Duodenal mucosa (tissue), 2 donors: Measurements from ENCODE around the gene PSKH1.
A peak's percentile ranks its signal among the peaks of the same experiment; 100 is the strongest.
"Not testable (repeated sequence)": the region's sequence is repeated elsewhere in the genome, so short reads cannot be mapped to it uniquely, and the experiment has no call there.

ENCODE experiments used
- H3K27ac ChIP-seq: one replicate; pipeline ENCODE4 v1.7.0; 2013; ENCODE audit warnings: low read depth, low read length
- H3K27me3 ChIP-seq, 2 donors: one replicate each; pipeline ENCODE4 v1.7.0; 2013; ENCODE audit warnings: low read length in 2 of 2, control low read depth in 1 of 2; ENCODE audit not compliant: insufficient read depth in 2 of 2, control insufficient read depth in 1 of 2
- H3K36me3 ChIP-seq, 2 donors: one replicate each; pipeline ENCODE4 v1.7.0; 2013; ENCODE audit warnings: low read length in 2 of 2, control low read depth in 1 of 2; ENCODE audit not compliant: insufficient read depth in 2 of 2, control insufficient read depth in 1 of 2
- H3K4me1 ChIP-seq, 2 donors: one replicate each; pipeline ENCODE4 v1.7.0; 2013; ENCODE audit warnings: low read length in 2 of 2, control low read depth in 1 of 2; ENCODE audit not compliant: insufficient read depth in 2 of 2, control insufficient read depth in 1 of 2
- H3K4me3 ChIP-seq, 2 donors: one replicate each; pipeline ENCODE4 v1.7.0; 2013; ENCODE audit warnings: low read length in 2 of 2, low read depth in 1 of 2
- H3K9ac ChIP-seq, 2 donors: one replicate each; pipeline ENCODE4 v1.7.0; 2013; ENCODE audit warnings: low read length in 2 of 2, low read depth in 1 of 2
- H3K9me3 ChIP-seq, 2 donors: one replicate each; pipeline ENCODE4 v1.7.0; 2013; ENCODE audit warnings: low read length in 2 of 2, control low read depth in 1 of 2; ENCODE audit not compliant: control insufficient read depth in 1 of 2

Gene PSKH1

DNA sequence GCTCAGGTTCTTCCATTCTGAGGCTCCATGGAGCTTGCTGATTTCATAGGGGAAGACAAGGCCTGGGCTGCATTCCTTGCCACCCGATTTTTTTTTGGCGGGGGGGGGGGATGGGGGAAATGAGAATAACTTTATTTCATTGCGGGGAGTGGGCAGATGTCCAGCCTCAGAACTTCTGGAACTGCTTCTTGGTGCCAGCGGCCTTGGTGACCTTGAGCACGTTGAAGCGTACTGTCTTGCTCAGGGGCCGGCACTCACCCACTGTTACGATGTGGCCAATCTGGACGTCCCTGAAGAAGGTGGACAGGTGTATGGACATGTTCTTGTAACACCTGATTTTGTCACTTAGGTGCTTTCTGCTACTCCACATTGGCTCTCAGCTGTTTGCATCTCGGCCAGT lies 37.3 kb upstream of the PSKH1 start:
- Histone ChIP-seq H3K36me3 (peaks cover 3 to 4% of the 10 kb centered on the region in 2 donors), H3K27ac (no peak overlapping the region), H3K9me3 (no peaks in the 10 kb centered on the region), H3K9ac (no peak overlapping the region), H3K27me3 (no peaks in the 10 kb centered on the region), H3K4me1 (peaks cover 17 to 26% of the 10 kb centered on the region in 2 donors), H3K4me3 (no peak overlapping the region)

GRCh38 chr16:67856927-67857546 lies 36.0 kb upstream of the PSKH1 start:
- Histone ChIP-seq H3K4me1 (peaks cover 17 to 26% of the 10 kb centered on the region in 2 donors), H3K27ac (peak overlapping the region; percentile 20), H3K9me3 (no peaks in the 10 kb centered on the region), H3K9ac (peak overlapping the region in 1 of 2 donors; percentile 21), H3K36me3 (peaks cover 3 to 12% of the 10 kb centered on the region in 2 donors), H3K27me3 (no peaks in the 10 kb centered on the region), H3K4me3 (no peak overlapping the region)

- peaks cover 17 to 26% of the 10 kb centered on the region in 2 donors for H3K4me1 ChIP-seq
- H3K9ac ChIP-seq, result peak overlapping the region in 1 of 2 donors; percentile 49
- H3K27me3 ChIP-seq, result no peaks in the 10 kb centered on the region
Observed at GRCh38 chr16:67857547-67858233, 35.4 kb upstream of the PSKH1 start.

DNA sequence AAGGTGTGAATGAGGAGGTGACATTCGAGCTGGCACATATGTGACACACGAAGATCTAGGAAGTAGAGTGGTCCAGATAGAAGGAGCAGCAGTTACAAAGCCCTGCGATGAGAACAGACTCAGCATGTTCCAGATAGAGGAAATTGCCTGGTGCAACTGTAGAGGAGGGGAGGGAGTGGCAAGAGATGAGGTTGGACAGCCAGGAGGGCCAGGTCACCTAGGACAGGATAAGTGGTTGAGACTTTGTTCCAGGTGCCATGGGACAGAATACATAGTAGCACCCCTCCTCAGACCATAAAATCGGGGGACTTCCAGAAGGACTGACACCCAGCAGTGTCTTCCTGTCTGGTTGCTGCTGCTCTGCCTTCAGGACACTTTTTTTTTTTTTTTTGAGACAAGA lies 34.6 kb upstream of the PSKH1 start:
- H3K9me3 ChIP-seq, result no peaks in the 10 kb centered on the region
- peak overlapping the region; percentile 63 for H3K27ac ChIP-seq
- peaks cover 17 to 26% of the 10 kb centered on the region in 2 donors for H3K4me1 ChIP-seq
- no peaks in the 10 kb centered on the region for H3K27me3 ChIP-seq
- H3K4me3 ChIP-seq, result no peak overlapping the region
- peaks cover 3 to 25% of the 10 kb centered on the region in 2 donors for H3K36me3 ChIP-seq
- H3K9ac ChIP-seq, result peak overlapping the region in 1 of 2 donors; percentile 49

More at GRCh38 chr16:67857547-67858233, 35.4 kb upstream of the PSKH1 start:
- peaks cover 3 to 16% of the 10 kb centered on the region in 2 donors for H3K36me3 ChIP-seq
- peak overlapping the region; percentile 63 for H3K27ac ChIP-seq
- H3K9me3 ChIP-seq, result no peaks in the 10 kb centered on the region
- no peak overlapping the region for H3K4me3 ChIP-seq

DNA sequence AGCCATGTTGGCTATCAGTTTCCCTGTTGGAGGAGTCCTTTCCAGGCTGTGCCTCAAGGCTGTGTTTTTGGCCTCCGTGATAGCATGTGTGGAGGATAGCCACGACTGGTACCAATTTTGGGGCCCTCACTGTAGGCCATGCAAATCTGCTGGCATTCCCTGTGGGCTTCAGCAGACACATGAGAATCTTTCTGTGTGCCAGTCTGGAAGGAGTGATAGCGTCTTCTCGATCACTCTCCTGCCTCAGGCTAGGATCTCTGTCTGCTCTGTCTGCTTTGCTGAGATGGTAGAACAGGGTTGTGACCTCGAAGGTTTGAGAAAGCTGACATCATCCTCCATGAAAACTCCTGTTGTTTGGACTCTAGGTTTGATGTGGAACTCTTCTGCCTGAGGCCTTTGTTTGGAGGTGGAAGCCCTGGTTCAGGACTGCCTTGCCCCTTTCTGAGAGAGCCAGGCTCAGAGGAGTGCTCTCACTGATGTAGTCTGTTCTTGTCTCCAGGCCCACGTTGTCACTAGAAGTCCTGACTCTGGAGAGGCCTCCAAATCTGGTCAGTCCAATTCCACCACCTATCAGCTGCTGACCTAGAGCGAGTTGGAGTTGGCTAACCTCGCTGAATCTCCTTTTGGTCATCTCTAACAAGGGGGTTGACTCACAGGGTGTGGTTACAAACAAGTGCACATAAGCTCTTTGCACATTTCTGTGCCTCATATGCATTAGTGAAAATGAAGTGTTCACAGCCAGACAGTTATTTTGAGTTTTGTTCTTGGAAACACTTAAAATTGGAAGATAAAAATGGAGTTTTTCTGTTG lies 32.3 kb upstream of the PSKH1 start:
- Histone ChIP-seq H3K4me3 (no peak overlapping the region), H3K9ac (no peak overlapping the region), H3K27ac (no peak overlapping the region), H3K9me3 (no peaks in the 10 kb centered on the region), H3K36me3 (peaks cover 3 to 36% of the 10 kb centered on the region in 2 donors), H3K27me3 (no peaks in the 10 kb centered on the region), H3K4me1 (peaks cover 17 to 23% of the 10 kb centered on the region in 2 donors)

DNA sequence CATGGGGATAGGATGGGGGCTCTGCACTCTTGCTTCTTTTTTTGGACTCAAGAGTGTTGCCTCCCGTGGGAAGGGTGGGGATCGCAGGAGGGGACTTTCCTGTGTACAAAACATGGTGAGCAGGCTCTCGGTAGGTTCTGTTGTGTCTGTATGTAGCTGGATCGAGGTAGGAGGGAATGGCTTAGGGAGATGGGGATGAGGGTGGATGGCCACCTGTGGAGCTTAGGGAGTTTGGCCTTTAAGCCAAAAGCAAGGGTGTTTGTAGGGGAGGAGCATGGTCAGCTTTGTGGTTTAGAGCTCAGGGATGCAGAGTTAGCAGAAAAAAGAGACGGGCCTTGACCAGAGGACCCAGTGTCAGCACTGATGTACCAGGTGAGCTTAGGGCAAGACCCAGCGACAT lies 31.2 kb upstream of the PSKH1 start:
- Histone ChIP-seq H3K27me3 (no peaks in the 10 kb centered on the region), H3K9me3 (no peaks in the 10 kb centered on the region), H3K4me3 (no peak overlapping the region), H3K27ac (no peak overlapping the region), H3K4me1 (peaks cover 15 to 21% of the 10 kb centered on the region in 2 donors), H3K36me3 (peaks cover 3 to 42% of the 10 kb centered on the region in 2 donors), H3K9ac (no peak overlapping the region)

DNA sequence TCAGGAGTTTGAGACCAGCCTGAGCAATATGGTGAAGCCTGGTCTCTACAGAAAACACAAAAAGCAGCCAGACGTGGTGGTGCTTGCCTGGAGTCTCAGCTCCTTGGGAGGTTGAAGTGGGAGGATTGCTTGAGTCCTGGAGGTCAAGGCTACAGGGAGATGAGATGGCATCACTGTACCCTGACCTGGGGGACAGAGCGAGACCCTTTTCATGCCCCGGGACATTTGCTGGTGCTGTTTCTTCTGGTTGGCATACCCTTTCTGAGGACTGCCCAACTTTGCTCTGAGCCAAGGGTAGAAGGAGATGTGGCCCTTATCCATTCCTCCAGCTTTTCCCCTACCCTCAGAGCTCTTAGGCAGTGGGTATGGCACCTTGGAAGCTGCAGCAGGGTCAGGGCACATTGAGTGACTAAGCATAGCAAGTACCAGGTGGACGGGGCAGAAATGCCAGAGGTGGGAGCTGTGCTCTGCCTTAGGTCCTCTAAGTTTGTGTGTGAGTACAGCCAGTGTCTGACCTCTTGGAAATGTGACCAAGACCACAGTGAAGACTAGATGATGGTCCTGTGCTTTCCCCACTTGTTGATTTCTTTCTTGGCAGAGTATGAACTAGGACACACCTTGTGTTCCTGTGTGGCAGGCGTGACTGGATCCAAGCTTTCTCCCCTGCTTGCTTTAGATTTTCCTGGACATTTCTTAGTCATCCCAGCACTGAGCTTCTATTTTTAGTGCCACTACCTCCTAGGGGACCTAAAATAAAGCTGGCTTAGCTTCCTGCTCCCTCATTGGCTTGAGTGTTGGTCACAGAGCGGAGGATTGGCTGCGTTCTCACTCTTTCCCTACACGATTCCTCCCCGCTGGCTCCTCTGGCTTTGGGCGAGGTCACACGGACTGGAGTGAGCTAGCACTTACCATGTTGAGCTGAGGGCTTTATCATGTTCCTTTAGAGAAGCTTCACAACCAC lies 30.2 kb upstream of the PSKH1 start:
- H3K9ac ChIP-seq, result no peak overlapping the region
- no peaks in the 10 kb centered on the region for H3K27me3 ChIP-seq
- H3K4me3 ChIP-seq, result no peak overlapping the region
- peaks cover 5 to 10% of the 10 kb centered on the region in 2 donors for H3K4me1 ChIP-seq
- H3K9me3 ChIP-seq, result no peaks in the 10 kb centered on the region
- no peak overlapping the region for H3K27ac ChIP-seq
- H3K36me3 ChIP-seq, result peaks cover 5 to 52% of the 10 kb centered on the region in 2 donors

DNA sequence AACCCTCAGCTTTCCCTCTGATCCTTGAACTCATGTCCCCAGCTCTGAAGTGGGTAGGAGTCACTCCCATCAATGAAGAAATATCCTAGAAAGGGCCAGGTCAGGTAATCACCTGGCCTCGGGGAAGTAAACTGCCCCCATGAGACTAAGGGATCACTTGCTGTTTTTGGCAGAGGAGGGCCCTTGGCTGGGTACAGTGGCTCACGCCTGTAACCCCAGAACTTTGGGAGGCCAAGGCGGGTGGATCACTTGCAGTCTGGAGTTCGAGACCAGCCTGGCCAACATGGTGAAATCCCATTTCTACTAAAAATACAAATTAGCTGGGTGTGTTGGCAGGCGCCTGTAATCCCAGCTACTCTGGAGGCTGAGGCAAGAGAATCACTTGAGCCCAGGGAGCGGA lies 29.0 kb upstream of the PSKH1 start:
- H3K36me3 ChIP-seq, result peaks cover 10 to 62% of the 10 kb centered on the region in 2 donors
- H3K9me3 ChIP-seq, H3K4me1 ChIP-seq, H3K27ac ChIP-seq, H3K4me3 ChIP-seq, H3K9ac ChIP-seq, H3K27me3 ChIP-seq: not testable (repeated sequence)

DNA sequence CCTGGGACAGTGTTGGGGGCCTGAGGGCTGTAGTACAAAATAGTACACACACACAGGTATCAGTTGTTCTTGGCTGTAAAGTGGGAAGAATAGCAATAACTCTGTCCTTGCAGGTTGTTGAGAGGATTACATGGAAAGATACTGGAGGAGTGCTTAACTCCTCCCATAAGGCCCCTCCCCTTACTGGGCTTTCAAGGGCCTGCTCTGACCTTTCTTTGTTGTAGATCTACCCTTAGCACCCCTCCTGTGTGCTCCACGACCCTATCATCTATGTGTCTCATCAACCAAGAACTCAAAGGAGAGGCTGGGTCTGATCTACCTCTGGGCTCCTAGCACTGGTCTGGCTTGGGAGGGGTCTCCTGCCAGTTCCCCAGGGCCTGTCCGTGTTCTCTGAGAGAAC lies 28.5 kb upstream of the PSKH1 start:
- Histone ChIP-seq H3K4me3 (no peak overlapping the region), H3K27ac (no peak overlapping the region), H3K9ac (no peak overlapping the region), H3K36me3 (peaks cover 10 to 63% of the 10 kb centered on the region in 2 donors), H3K27me3 (no peaks in the 10 kb centered on the region), H3K4me1 (no peaks in the 10 kb centered on the region), H3K9me3 (no peaks in the 10 kb centered on the region)
